ENCODE measurements around the gene CDS1.
"Not testable (repeated sequence)": the region's sequence is repeated elsewhere in the genome, so short reads cannot be mapped to it uniquely, and the experiment has no call there.

CDS1 gene

DNA sequence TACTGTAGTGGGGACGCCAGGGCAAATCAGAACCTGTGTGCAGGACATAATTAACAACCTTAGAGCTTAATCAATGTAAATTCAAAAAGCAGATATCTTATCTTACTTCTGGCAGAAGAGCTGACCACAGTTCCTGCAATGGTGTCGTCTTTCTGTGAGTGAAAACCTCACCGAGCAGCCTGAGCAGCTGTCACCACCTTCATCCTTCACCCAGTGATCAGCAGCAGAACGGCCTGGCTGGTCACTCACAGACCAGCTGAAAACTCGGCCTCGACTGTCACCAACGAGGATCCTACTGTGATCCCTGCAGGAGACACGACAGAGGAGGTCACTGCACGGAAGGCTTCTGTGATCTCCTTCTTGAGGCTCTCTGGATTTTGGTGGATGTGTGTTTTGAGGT is 94.2 kb downstream of the CDS1 start:
- DNase-seq = no peak

- DNase-seq = no peak
Measured at GRCh38 chr4:84677995-84678394, 95.1 kb downstream of the CDS1 start.

- DNase-seq = no peak
Measured at GRCh38 chr4:84678976-84679744, 96.2 kb downstream of the CDS1 start.

- DNase-seq = no peak
Measured at GRCh38 chr4:84680956-84681355, 98.0 kb downstream of the CDS1 start.

DNA sequence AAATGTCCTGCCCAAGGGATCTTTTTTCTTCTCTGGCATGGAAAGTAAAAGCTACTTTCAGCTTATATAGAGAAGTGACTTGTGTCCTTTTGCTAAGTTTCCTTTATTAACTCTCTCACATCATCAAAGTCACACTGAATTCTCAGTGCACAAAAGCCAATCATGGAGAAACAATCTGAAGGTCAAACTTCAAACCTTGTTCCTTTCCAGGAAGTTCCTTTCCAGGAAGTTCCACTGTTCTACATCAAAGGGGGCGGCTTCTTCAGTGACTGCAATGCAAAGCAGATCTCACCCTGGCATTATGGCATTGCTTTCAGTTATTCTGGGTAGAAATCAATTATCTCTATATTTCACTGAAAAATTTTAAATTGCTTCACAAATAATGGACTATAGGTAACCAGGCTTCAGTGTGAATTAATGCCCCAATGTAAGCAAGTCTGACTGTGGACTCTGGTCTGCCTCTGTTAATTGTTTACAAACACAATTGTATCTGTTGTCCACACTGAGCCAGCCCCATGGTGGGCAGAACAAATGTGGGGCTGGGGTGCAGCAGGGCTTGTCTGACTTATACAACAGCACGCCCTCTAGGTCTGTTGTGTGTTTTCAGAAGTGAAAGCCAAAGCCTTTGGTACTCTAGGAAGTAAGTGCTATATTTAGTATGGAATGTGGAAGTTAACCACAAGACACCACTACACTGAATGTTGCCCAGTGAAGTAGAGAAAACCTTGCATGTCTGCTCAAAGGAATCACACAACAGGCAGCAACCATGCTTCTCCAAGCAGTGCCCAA is 98.8 kb downstream of the CDS1 start:
- no peak for DNase-seq

DNA sequence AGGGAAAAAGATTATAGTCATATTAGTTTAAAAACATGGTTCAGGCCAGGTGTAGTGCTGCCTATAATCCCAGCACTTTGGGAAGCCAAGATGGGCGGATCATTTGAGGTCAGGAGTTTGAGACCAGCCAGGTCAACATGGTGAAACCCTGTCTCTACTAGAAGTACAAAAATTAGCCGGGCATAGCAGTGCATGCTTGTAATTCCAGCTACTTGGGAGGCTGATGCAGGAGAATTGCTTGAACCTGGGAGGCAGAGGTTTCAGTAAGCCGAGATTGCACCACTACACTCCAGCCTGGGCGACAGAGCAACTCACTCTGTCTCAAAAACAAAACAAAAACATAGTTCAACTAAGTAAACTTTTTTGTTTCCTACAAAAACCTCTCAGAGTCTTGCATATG is 99.7 kb downstream of the CDS1 start:
- DNase-seq = not testable (repeated sequence)

GRCh38 chr4:84683064-84683850 is 100.3 kb downstream of the CDS1 start:
- no peak for DNase-seq

DNA sequence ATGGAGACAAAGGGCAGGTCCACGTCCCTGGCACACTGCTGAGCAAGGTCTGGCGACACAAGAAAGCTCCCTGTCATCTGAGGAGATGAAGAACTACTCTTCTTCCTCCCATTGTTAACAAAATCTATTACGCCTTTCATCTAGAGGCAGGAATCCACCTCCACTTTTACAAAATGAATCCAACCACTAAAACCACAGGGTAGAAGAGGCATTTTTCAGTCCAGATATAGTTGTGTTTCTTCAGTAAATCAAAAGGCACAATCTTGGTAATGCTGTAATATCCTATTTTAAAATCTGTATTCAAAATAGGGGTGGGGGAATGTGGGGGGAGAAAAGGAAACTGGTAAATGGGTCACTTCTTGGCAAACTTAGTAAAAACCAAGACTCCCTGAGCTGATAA is 101.4 kb downstream of the CDS1 start:
- DNase-seq = no peak

- no peak for DNase-seq
Measured at GRCh38 chr4:84685105-84685504, 102.2 kb downstream of the CDS1 start.

DNA sequence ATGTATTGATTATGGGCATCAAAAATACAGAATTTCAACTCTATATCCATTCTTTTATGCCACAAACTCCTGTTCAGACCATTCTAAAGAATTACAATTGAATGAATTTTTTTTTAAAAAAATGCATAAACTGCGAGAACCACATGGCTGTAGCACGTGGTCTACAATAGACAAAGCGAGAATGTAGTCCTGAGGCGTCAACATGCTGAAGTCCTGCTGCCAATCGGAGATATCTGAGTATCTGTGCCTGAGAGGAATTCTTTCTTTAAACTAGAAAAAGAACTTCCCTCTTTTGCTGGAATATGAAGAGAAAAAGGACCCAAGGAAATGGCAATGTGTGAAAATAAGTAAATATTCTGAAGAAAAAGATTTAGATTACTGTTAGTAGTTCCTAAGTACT is 105.7 kb downstream of the CDS1 start:
- no peak for DNase-seq

- no peak for DNase-seq
Measured at GRCh38 chr4:84689197-84689596, 106.3 kb downstream of the CDS1 start.

- DNase-seq = no peak
Measured at GRCh38 chr4:84690481-84690880, 107.6 kb downstream of the CDS1 start.

- DNase-seq = no peak
Measured at GRCh38 chr4:84691170-84691691, 108.3 kb downstream of the CDS1 start.

GRCh38 chr4:84691800-84692199 is 108.9 kb downstream of the CDS1 start:
- DNase-seq = no peak

- no peak for DNase-seq
Measured at GRCh38 chr4:84697159-84697558, 114.2 kb downstream of the CDS1 start.

DNA sequence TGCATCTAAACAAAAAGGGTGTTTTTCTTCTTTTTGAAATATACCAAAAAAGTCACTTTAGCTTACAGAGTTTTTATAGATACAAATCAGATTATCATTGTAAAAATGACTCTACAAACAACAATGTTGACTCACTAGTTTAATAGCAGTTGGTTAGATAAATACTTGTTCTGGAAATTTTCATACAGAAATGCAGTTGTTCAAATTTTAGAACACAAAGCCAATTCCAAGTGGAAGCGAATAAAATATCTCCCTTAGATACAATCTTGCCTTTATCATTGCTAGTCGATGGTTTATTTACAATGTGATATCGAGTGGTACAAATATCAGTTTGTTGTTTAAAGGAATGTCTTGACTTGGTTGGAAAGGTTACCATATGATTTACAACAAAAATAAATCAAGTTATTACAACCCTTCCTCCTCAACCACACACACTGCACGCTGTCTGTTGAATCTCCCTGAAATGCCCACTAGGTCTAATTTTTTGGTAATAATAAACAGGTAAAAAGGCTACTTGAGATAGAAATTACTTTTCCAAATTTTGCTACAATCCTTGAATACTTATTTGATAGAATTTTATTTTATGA is 114.8 kb downstream of the CDS1 start:
- no peak for DNase-seq

GRCh38 chr4:84699001-84699671 is 116.2 kb downstream of the CDS1 start:
- DNase-seq = no peak

Measured in NCI-H1105 treated with DMSO at 0.1 percent for 48 hours (cell line).